ENCODE measurements around the gene DNAJC8. TPM values are rescaled to one million over a fixed set of nuclear protein-coding genes. Genes with fewer than 3 reads are reported as not detected.

DNAJC8 gene
- total and polyA plus RNA-seq, 12 donors, result 39.7 to 74.0 (median 58.0) TPM

- WGBS, 2 donors, result 56 to 60% methylated on average over 4 of the region's 4 CpGs
- intact Hi-C loops (cut with DNase I), result loop anchor here in 4 of 10 donors (1.0 to 10.0 kb wide), 8 partner anchors 78 to 395 kb away; partner anchors contain the start of genes RCC1 (in 3 of the 4), MED18 (in 1 of the 4), PHACTR4 (in 1 of the 4) and RNU11 (in 1 of the 4)
- Histone ChIP-seq H3K4me1 (peaks cover 15 to 54% (median 23%) of the 10 kb centered on the region in 9 donors), H3K27ac (peak overlapping the region in 6 of 10 donors; percentile 79 to 92 (median 88)), H3K27me3 (no peaks in the 10 kb centered on the region), H3K36me3 (no peaks in the 10 kb centered on the region), H3K4me3 (no peak overlapping the region), H3K9me3 (no peaks in the 10 kb centered on the region)
- TF ChIP-seq CTCF (IDR thresholded peaks at IDR 0.05), result no peak
- DNase-seq (no peak), ATAC-seq (no peak)
Measured at GRCh38 chr1:28249866-28250295, 17.1 kb upstream of the DNAJC8 start.

DNA sequence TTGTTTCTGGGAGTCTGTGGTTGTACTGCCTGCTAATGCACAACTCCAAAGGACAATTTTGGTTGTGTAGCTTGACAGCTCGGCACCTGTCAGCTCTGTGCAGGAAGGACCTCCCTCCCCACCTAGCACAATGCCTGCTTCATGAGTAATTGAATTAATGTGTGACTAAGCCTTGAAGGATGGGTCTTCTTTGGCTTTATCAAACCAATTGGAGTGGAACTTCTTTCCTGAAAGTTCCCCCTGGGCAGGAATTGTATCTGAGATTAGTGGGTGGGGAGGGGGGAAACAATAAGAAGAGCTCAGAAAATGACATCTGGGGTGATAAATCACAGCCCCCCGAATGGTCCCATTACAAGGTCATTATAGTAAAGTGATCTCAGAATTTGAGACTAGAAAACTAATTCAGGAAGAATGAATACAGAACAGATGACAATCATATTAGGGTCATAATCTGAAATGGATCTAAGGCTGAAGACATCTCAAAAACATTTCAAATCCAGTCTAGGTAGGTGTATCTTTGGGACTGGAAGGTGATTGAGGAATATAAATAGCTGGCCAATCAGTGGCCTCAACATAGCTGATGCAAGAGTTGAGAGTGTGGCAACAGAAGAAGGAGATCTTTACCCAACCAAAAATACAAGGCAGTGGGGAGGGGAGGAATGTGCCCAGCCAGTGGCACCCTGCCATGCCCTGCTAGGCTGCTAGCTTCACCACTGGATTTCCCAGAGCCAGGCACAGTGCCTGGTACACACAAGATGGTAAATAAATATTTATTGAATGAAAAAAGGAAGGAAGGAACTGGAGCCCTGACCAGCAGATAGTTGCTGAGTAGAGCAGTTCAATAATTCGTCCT, 16.4 kb upstream of the DNAJC8 start:
- 20 to 28% methylated on average over 3 of the region's 3 CpGs for WGBS, 2 donors
- peak in 6 of 8 donors; percentile 20 to 56 (median 45) for ATAC-seq
- peak overlapping the region in 7 of 10 donors; percentile 2 to 32 (median 14) for H3K4me3 ChIP-seq
- peak overlapping the region; percentile 33 to 92 (median 86) for H3K27ac ChIP-seq
- H3K9me3 ChIP-seq, result no peaks in the 10 kb centered on the region
- intact Hi-C loops (cut with DNase I), result loop anchor here in 4 of 10 donors (1.0 to 10.0 kb wide), 8 partner anchors 79 to 396 kb away; partner anchors contain the start of genes RCC1 (in 3 of the 4), MED18 (in 1 of the 4), PHACTR4 (in 1 of the 4) and RNU11 (in 1 of the 4)
- no peaks in the 10 kb centered on the region for H3K36me3 ChIP-seq
- H3K4me1 ChIP-seq, result peaks cover 15 to 61% (median 23%) of the 10 kb centered on the region in 9 donors
- DNase-seq, result peak; percentile 60 to 64
- no peak for TF ChIP-seq CTCF (IDR thresholded peaks at IDR 0.05)
- H3K27me3 ChIP-seq, result no peaks in the 10 kb centered on the region

GRCh38 chr1:28248273-28249012, 15.6 kb upstream of the DNAJC8 start:
- Histone ChIP-seq H3K9me3 (no peaks in the 10 kb centered on the region), H3K4me1 (peaks cover 15 to 69% (median 23%) of the 10 kb centered on the region in 9 donors), H3K36me3 (no peaks in the 10 kb centered on the region), H3K27ac (peak overlapping the region; percentile 42 to 92 (median 86)), H3K27me3 (no peaks in the 10 kb centered on the region), H3K4me3 (peak overlapping the region in 7 of 10 donors; percentile 2 to 32 (median 14))
- TF ChIP-seq CTCF (IDR thresholded peaks at IDR 0.05), result peak; percentile 75 to 96 (median 93)
- ATAC-seq, result peak; percentile 13 to 81 (median 58)
- DNase-seq, result peak; percentile 71 to 82
- intact Hi-C loops (cut with DNase I), result loop anchor here in 4 of 10 donors (1.0 to 10.0 kb wide), 8 partner anchors 80 to 396 kb away; partner anchors contain the start of genes RCC1 (in 3 of the 4), MED18 (in 1 of the 4), PHACTR4 (in 1 of the 4) and RNU11 (in 1 of the 4)
- WGBS, 2 donors, result 2 to 4% methylated on average over 12 of the region's 12 CpGs
